Stimulated activated CD4-positive, alpha-beta T cell treated with anti-CD3 and anti-CD28 coated beads, Interleukin-4, amount 100 ng/mL, for 1 hour (primary cell): ENCODE results near the gene FGF21.
"Not testable (repeated sequence)": the region's sequence is repeated elsewhere in the genome, so short reads cannot be mapped to it uniquely, and the experiment has no call there.

ENCODE experiments used
- DNase-seq: peaks from one replicate; pipeline ENCODE4 v3.0.0-alpha.2; 2020

Gene FGF21, protein sequence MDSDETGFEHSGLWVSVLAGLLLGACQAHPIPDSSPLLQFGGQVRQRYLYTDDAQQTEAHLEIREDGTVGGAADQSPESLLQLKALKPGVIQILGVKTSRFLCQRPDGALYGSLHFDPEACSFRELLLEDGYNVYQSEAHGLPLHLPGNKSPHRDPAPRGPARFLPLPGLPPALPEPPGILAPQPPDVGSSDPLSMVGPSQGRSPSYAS

GRCh38 chr19:48755084-48755641, at the start of gene FGF21:
Gene FGF21 (plus strand): TSS chr19:48755524. CDS start chr19:48756237, 713 bp downstream.
- no peak for DNase-seq

- no peak for DNase-seq
These were observed 46.9 kb upstream of the FGF21 start for GRCh38 chr19:48708471-48708870.

GRCh38 chr19:48711106-48711662, 44.1 kb upstream of the FGF21 start:
- DNase-seq, result no peak

- DNase-seq, result no peak
These were observed 42.1 kb upstream of the FGF21 start for GRCh38 chr19:48713041-48713863.

- DNase-seq, result peak; percentile 96
These were observed 41.2 kb upstream of the FGF21 start for GRCh38 chr19:48713864-48714755.

DNA sequence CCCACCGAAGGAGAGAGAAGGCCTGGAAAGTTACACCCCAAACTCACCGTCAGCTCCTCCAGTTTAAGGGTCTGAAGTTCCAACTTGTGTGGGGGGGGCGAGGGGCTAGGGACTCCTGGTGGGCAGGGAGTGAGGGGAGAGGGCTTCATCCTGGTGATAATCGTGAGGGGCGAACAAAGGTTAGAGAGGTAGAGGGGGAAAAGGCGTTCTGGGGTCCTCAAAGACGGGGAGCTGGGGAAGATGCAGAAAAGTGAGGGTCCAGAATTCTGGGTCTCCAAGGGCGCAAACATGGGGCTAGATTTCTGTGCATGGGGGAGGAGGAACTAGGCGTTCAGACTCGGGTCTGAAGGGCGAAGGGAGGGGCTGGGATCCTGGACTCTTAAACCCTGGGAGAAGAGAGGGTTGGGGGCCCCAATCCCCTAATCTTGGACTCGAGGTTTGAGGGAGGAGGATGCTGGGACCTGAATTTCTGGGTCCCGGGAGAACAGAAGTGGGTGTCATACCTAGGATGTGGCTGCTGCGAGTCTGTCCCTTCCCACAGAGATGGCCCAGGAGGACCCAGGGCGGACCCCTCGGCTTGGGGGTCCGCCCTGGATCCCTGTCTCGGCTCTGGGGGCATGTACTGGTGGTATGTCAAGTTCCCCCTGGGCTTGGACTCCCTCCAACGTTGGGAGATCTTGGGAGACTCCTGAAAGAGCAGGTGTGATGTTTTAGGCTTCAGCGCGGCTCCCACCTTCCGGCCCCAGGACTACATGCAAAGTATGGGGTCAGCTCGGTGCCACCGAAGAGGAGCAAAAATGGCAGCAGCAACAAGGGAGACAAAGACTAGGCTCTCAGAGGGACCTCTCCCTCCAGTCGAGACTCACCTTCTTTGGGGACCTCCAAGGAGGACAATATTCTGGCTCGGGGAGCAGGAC, 40.3 kb upstream of the FGF21 start:
- no peak for DNase-seq

- no peak for DNase-seq
These were observed 39.6 kb upstream of the FGF21 start for GRCh38 chr19:48715681-48716171.

- DNase-seq, result no peak
These were observed 38.6 kb upstream of the FGF21 start for GRCh38 chr19:48716562-48717291.

- DNase-seq, result not testable (repeated sequence)
These were observed 37.2 kb upstream of the FGF21 start for GRCh38 chr19:48718106-48718505.

DNA sequence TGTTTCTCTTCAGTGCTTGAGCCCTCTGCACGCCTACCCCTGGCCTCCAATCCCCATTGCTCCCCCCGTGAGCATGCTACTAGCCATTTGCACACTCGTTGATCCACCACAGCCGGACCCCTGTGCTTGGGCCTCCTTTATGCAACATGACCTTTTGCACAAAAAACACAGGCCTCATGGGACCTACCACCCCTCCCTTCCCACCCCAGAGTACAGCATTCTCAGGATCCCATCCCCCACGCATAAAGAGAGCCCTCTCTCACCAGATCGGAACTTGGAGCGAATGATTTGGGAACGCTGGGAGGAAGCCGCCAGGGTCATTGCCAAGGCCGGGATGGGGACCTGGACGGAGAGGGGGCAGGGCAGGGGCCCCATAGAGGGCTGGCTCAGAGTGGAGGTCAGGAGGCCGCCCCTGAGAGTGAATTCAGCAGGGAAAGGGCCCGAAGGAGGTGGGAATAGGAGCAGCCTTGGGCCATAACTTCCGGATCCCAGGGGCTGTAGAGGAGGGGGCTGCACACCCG, 36.6 kb upstream of the FGF21 start:
- no peak for DNase-seq

DNA sequence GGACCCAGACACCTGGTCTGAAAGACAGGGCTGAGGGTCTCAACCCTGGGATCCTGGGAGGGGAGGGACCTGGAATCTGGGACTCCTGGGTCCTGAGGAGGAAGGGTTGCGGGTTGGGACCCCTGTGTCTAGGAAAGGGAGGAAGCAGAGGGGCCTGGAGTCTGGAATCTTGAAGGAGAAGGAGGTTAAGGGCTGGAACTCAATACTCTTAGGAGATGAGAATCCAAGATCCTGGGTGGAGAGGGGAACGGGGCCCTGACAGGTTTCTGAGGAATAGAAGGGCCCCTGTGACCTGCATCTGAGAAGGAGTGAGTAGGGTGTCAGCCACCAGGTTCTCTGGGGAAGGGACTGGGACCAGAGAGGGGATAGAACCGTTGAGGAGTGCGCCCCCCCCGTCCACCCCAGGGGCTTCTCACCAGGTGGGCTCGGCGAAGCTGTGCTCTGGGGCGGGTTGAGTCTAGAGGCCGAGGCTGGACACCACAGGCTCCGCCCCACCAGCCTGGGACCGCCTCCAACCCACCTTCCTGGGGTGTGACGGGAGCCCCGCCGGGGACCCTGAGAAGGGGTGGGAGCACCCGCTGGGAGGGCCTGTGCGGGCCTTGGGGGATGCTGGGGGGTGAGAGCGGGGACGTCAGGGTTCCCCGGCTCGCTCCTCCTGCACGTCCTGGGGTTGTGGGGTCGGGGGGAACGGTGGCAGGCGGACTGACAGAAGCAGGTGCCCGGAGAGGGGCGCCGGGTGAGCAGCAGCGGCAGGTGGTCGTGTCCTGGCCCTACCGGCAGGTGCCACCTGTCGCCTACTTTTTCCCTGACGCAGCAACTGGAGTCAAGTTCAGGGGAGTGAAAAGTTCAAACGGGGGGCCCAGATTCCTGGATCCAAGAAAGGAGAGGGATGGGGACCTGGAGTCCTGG, 35.8 kb upstream of the FGF21 start, which contains the start of gene MAMSTR:
TSS of gene MAMSTR (minus strand) at position 463 of the 909 bp plus-strand sequence. CDS start 694 bp downstream, outside the sequence.
- DNase-seq, result no peak

DNA sequence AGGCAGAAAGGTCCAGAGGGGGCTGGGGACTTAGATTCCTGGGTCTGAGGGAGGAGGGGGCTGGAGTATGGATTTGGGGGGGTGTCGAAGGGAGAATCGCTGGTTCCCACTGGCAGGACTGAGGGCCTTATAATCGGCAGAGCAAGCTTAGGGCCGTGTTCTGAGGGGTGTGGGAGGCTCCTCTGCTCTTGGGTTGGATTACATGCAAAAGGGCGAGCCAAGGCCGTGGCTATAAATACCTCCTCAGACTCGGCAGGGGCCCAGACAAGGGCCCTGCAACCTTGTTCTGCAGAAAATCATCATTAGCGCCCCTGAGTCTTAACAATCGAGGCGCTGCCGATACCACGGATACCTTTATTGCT, 35.1 kb upstream of the FGF21 start:
- no peak for DNase-seq

GRCh38 chr19:48720613-48721296, 34.6 kb upstream of the FGF21 start:
- peak; percentile 90 for DNase-seq

- no peak for DNase-seq
These were observed 33.1 kb upstream of the FGF21 start for GRCh38 chr19:48722196-48722708.

DNA sequence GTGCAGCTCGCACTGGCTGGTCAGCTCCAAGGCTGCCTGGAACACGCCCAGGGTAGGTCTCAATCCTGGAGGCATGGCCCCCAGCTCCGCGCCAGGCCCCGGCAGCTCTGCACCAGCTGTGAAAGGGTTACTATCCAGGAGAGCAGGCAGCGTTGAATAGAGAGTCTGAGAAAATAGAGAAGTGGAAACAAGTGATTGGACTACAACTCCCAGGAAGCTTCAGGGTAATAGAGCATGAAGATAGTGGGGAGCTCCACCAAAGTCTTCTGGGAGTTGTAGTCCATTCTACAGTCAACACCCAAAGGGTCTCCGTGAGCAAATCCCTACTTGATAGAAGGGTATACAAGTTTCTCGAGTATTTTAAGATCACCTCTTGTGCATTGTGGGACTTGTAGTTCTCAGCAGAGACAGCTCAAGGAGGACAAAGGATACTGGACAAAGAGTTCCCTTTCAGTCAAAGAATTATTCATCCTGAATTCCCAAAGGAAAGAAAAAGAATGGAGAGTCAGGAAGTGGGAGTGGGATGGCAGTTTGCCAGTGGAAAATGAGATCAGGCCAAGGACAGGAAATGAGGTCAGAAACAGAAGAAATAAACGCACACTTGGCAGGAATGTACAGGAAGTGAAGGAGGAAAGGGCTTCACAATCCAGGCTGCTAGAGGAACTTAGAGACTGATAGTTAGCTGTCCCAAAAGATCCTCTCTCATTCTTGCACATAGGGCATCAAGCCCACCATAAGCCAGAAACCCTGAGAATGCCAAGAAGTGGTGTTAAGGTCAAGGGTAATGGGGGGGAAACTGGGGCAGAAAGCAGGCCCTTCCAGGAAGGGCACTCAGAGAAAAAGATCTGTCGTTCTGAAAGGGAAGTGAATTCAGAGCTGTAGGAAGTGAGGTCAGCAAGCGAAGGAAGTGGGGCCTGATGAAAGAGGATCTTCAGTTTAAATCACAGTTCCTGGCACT, 30.2 kb upstream of the FGF21 start:
- no peak for DNase-seq

- DNase-seq, result no peak
These were observed 28.8 kb upstream of the FGF21 start for GRCh38 chr19:48726556-48726955.
